CD14-positive monocyte (primary cell): ENCODE results near the gene NCF2. TPM values are rescaled to one million over a fixed set of nuclear protein-coding genes. Genes with fewer than 3 reads are reported as not detected.
A peak's percentile ranks its signal among the peaks of the same experiment; 100 is the strongest.

ENCODE experiments used
- DNase-seq, 3 donors: peaks; one replicate each; pipeline ENCODE4 v3.0.0-alpha.2; 2011 to 2022
- H2AFZ ChIP-seq: 2 replicates; pipeline ENCODE4 v1.6.0; 2012; ENCODE audit warnings: mild to moderate bottlenecking, low read depth, low read length, inconsistent platforms; ENCODE audit not compliant: insufficient read depth, poor library complexity, severe bottlenecking
- H3K27ac ChIP-seq, 2 donors: 1 replicate in 1 of 2; 2 replicates in 1 of 2; pipeline ENCODE4 v1.5.1; 2012 to 2013; ENCODE audit warnings: low read length in 2 of 2, control low read depth in 1 of 2, inconsistent platforms in 1 of 2, low read depth in 1 of 2, mild to moderate bottlenecking in 1 of 2
- H3K27me3 ChIP-seq, 2 donors: one replicate each; pipeline versions ENCODE4 v1.6.0 to v1.6.1; 2011 to 2013; ENCODE audit warnings: low read length in 2 of 2; ENCODE audit not compliant: control insufficient read depth in 2 of 2, insufficient read depth in 2 of 2
- H3K36me3 ChIP-seq, 2 donors: replicated peaks in 1 of 2; 1 replicate in 1 of 2; 2 replicates in 1 of 2; pipeline versions ENCODE4 v1.5.1 to v1.6.1; 2012 to 2013; ENCODE audit warnings: low read length in 2 of 2, control low read depth in 1 of 2, inconsistent platforms in 1 of 2, mild to moderate bottlenecking in 1 of 2; ENCODE audit not compliant: insufficient read depth in 2 of 2, control insufficient read depth in 1 of 2
- H3K4me1 ChIP-seq, 2 donors: 1 replicate in 1 of 2; 2 replicates in 1 of 2; pipeline versions ENCODE4 v1.5.1 to v1.6.1; 2012 to 2013; ENCODE audit warnings: low read length in 2 of 2, control low read depth in 1 of 2, inconsistent platforms in 1 of 2, mild to moderate bottlenecking in 1 of 2, moderate library complexity in 1 of 2; ENCODE audit not compliant: insufficient read depth in 2 of 2, control insufficient read depth in 1 of 2
- H3K4me2 ChIP-seq: replicated peaks from 2 replicates; pipeline ENCODE3; 2012; ENCODE audit warnings: low read length, moderate library complexity, mild to moderate bottlenecking; ENCODE audit not compliant: poor library complexity, severe bottlenecking; ENCODE audit errors: extremely low read depth
- H3K4me3 ChIP-seq, 3 experiments: fragments of 200-600 bp in 1 of 3; sonication (generic) in 1 of 3; replicated peaks in 1 of 3; 1 replicate in 2 of 3; 2 replicates in 1 of 3; pipeline ENCODE4 v1.5.1; 2011 to 2013; ENCODE audit warnings: low read length in 3 of 3, mild to moderate bottlenecking in 3 of 3, control low read depth in 2 of 3, low read depth in 2 of 3, inconsistent platforms in 1 of 3, moderate library complexity in 1 of 3
- H3K79me2 ChIP-seq: 2 replicates; pipeline ENCODE4 v1.6.0; 2012; ENCODE audit warnings: mild to moderate bottlenecking, control low read depth, inconsistent platforms, low read length, moderate library complexity; ENCODE audit not compliant: insufficient read depth
- H3K9ac ChIP-seq: 2 replicates; pipeline ENCODE4 v1.6.0; 2017; ENCODE audit warnings: low read length, mild to moderate bottlenecking; ENCODE audit not compliant: insufficient read depth, poor library complexity, severe bottlenecking
- H3K9me3 ChIP-seq, 2 donors: replicated peaks in 1 of 2; 1 replicate in 1 of 2; 2 replicates in 1 of 2; pipeline versions ENCODE4 v1.5.1 to v1.6.1; 2012 to 2013; ENCODE audit warnings: low read length in 2 of 2, control low read depth in 1 of 2; ENCODE audit not compliant: control insufficient read depth in 1 of 2, insufficient read depth in 1 of 2
- H4K20me1 ChIP-seq: 2 replicates; pipeline ENCODE4 v1.6.0; 2012; ENCODE audit warnings: mild to moderate bottlenecking, low read length, control low read depth, moderate library complexity; ENCODE audit not compliant: insufficient read depth
- H3K27ac Mint-ChIP-seq, 7 donors: one replicate each; pipeline ENCODE4 v1.8.0; 2020; ENCODE audit warnings: mild to moderate bottlenecking in 7 of 7, mixed read lengths in 7 of 7, moderate library complexity in 6 of 7, inconsistent platforms in 2 of 7
- H3K27me3 Mint-ChIP-seq, 3 donors: one replicate each; pipeline ENCODE4 v1.8.0; 2021 to 2022; ENCODE audit warnings: low read depth in 3 of 3, mild to moderate bottlenecking in 3 of 3, mixed read lengths in 3 of 3, moderate library complexity in 3 of 3, inconsistent platforms in 1 of 3
- H3K36me3 Mint-ChIP-seq, 2 donors: one replicate each; pipeline ENCODE4 v1.8.0; 2020; ENCODE audit warnings: mixed read lengths in 2 of 2, inconsistent platforms in 1 of 2, mild to moderate bottlenecking in 1 of 2
- H3K4me1 Mint-ChIP-seq: one replicate; pipeline ENCODE4 v1.8.0; 2020; ENCODE audit warnings: mild to moderate bottlenecking, mixed read lengths
- H3K4me3 Mint-ChIP-seq, 2 donors: one replicate each; pipeline ENCODE4 v1.8.0; 2020; ENCODE audit warnings: mild to moderate bottlenecking in 2 of 2, mixed read lengths in 2 of 2, moderate library complexity in 1 of 2
- H3K9me3 Mint-ChIP-seq, 7 donors: one replicate each; pipeline ENCODE4 v1.8.0; 2020 to 2022; ENCODE audit warnings: mixed read lengths in 7 of 7, mild to moderate bottlenecking in 6 of 7, moderate library complexity in 6 of 7, inconsistent platforms in 2 of 7
- WGBS: methylation state at CpG from one replicate; pipeline ENCODE4 v1.1.5; 2013; ENCODE audit warnings: missing lambda C conversion rate; ENCODE audit not compliant: insufficient coverage; 5-methylcytosine and 5-hydroxymethylcytosine counted together
- intact Hi-C, 2 donors: fragments of 100-400 bp; cut with micrococcal nuclease; formaldehyde crosslinking; loops; one replicate each; pipeline versions ENCODE4 v1.15.0 to v1.15.1; 2023
- polyA plus RNA-seq, 3 donors: library from polyadenylated mRNA; depleted of rRNA in 1 of 3; unstranded in 2 of 3; stranded (reverse) in 1 of 3; fragments of 300-500 nt in 2 of 3; fragments of >200 nt in 1 of 3; fragmentation: Illumina TruSeq in 2 of 3; gene quantifications; 1 replicate in 2 of 3; 2 replicates in 1 of 3; pipeline ENCODE4 v1.2.3, GENCODE V29; 2012 to 2021
- TF ChIP-seq, protein P1 (sequence below): fragments of 200-600 bp; IDR thresholded peaks from one replicate; pipeline ENCODE4 v1.8.0; 2022; ENCODE audit warnings: antibody characterized with exemption, mild to moderate bottlenecking

Gene NCF2
- polyA plus RNA-seq, 3 donors = 509 to 697 (median 557) TPM

DNA sequence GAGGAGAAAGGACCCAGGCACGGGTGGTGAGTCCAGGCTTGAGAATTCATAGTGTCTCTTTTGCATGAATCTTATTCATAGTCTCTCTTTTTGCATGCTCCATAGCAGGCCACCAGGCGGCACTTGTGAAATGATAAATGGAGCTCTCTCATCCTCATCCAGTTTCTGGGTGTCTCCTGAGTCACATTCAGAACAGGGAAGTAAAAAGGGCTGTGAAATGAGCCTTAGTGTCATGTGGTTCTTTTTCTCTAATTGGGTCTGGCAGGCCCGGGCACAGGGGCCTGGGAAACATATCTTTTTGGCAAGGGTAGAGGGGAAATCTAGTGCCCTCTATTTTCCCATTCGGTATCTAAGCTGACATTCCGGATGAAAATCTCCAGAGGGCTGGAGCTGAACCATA, 19.1 kb upstream of the NCF2 start:
- H2AFZ ChIP-seq = no peak overlapping the region
- H3K4me1 Mint-ChIP-seq = peaks cover 61% of the 10 kb centered on the region
- H3K9me3 Mint-ChIP-seq = peaks cover 0 to 5% (median 0%) of the 10 kb centered on the region in 7 donors
- DNase-seq = peak; percentile 89 to 95 (median 95)
- H3K27me3 ChIP-seq = no peaks in the 10 kb centered on the region
- H4K20me1 ChIP-seq = no peaks in the 10 kb centered on the region
- peaks cover 7 to 10% of the 10 kb centered on the region in 2 donors for H3K36me3 Mint-ChIP-seq
- no peaks in the 10 kb centered on the region for H3K36me3 ChIP-seq
- H3K27me3 Mint-ChIP-seq = peaks cover 0 to 5% (median 0%) of the 10 kb centered on the region in 3 donors
- no peaks in the 10 kb centered on the region for H3K9me3 ChIP-seq
- peak overlapping the region; percentile 37 to 69 for H3K4me3 Mint-ChIP-seq
- peak overlapping the region; percentile 33 for H3K9ac ChIP-seq
- TF ChIP-seq, protein P1, sequence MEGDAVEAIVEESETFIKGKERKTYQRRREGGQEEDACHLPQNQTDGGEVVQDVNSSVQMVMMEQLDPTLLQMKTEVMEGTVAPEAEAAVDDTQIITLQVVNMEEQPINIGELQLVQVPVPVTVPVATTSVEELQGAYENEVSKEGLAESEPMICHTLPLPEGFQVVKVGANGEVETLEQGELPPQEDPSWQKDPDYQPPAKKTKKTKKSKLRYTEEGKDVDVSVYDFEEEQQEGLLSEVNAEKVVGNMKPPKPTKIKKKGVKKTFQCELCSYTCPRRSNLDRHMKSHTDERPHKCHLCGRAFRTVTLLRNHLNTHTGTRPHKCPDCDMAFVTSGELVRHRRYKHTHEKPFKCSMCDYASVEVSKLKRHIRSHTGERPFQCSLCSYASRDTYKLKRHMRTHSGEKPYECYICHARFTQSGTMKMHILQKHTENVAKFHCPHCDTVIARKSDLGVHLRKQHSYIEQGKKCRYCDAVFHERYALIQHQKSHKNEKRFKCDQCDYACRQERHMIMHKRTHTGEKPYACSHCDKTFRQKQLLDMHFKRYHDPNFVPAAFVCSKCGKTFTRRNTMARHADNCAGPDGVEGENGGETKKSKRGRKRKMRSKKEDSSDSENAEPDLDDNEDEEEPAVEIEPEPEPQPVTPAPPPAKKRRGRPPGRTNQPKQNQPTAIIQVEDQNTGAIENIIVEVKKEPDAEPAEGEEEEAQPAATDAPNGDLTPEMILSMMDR = peak; percentile 81
- WGBS = 0% methylated on average over 1 of the region's 5 CpGs
- H3K4me2 ChIP-seq = peak overlapping the region; percentile 51
- peaks cover 63 to 64% of the 10 kb centered on the region in 2 donors for H3K4me1 ChIP-seq
- H3K4me3 ChIP-seq = peak overlapping the region in 1 of 3 experiments; percentile 36
- intact Hi-C loops = no loop called here
- H3K27ac Mint-ChIP-seq = peak overlapping the region; percentile 91 to 99 (median 98)
- H3K79me2 ChIP-seq = peaks cover 29% of the 10 kb centered on the region
- peak overlapping the region; percentile 71 to 98 for H3K27ac ChIP-seq

DNA sequence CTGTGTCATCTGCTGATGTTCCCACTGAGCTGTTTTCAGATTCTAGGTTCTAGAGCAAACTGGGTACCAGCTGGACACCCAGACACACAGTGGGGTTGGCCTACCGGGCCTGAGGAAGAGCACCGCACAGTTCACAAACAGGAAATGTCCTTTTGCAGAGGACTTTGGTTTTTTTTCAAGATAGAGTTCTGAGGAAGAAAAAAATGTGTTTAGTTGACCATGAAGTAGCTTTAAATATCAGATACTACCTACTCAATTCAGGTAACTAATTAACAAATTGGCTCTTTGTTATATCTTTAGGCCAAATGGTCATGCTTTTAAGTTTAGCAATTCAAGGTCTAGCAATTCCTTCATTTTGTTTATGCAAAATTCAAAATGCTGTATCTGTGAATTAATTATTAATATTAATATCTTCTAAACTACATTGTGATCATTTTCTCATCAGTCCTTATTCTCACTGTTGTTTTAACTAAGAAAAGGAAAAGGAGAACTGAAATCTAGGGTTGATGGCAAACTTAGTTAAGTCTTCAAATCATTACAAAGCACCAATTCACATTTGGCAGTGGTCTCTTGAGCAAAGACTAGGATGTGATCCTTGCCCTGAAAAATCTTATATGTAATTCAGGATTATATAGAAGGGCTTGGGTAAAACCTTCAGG, 17.2 kb upstream of the NCF2 start:
- Histone ChIP-seq H3K36me3 (no peaks in the 10 kb centered on the region), H3K9ac (no peak overlapping the region), H3K9me3 (no peaks in the 10 kb centered on the region), H3K27ac (peak overlapping the region; percentile 20 to 98), H3K27me3 (no peaks in the 10 kb centered on the region), H4K20me1 (no peaks in the 10 kb centered on the region), H2AFZ (no peak overlapping the region), H3K4me3 (peak overlapping the region in 1 of 3 experiments; percentile 26), H3K4me1 (peaks cover 81 to 82% of the 10 kb centered on the region in 2 donors), H3K4me2 (no peak overlapping the region), H3K79me2 (peaks cover 35% of the 10 kb centered on the region)
- no CpG with 5 or more reads among the region's 2 CpGs for WGBS
- Mint-ChIP-seq H3K9me3 (peaks cover 0 to 5% (median under 1%) of the 10 kb centered on the region in 7 donors), H3K36me3 (peaks cover 7 to 10% of the 10 kb centered on the region in 2 donors), H3K27me3 (no peaks in the 10 kb centered on the region), H3K27ac (peak overlapping the region; percentile 84 to 100 (median 95)), H3K4me1 (peaks cover 79% of the 10 kb centered on the region), H3K4me3 (peak overlapping the region in 1 of 2 donors; percentile 63)
- intact Hi-C loops = no loop called here
- peak in 1 of 3 donors; percentile 42 for DNase-seq
- TF ChIP-seq, protein P1 = no peak
